H1 (cell line): Measurements from ENCODE around the gene SLC35D2. TPM values are rescaled to one million over a fixed set of nuclear protein-coding genes. Genes with fewer than 3 reads are reported as not detected.

Experiments used
- CTCF ChIA-PET: fragments of 300-600 bp; sonication (Branson Sonifier 250); formaldehyde crosslinking; loops from one replicate; lab custom pipeline; 2021; ENCODE audit not compliant: partially characterized antibody; lab: Charles Lee
- POLR2A ChIA-PET: fragments of 300-600 bp; sonication (Branson Sonifier 250); formaldehyde crosslinking; loops from one replicate; lab custom pipeline; 2021; ENCODE audit warnings: inconsistent platforms; ENCODE audit not compliant: partially characterized antibody; lab: Charles Lee
- DNase-seq, 2 experiments: peaks; one replicate each; pipeline versions ENCODE4 v3.0.0 to v3.0.0-alpha.2; 2010 to 2022; ENCODE audit warnings: low spot score in 2 of 2, low read depth in 1 of 2, mixed read lengths in 1 of 2
- FAIRE-seq: peaks from 2 replicates; lab custom pipeline; 2011; peaks lifted over from hg19 to GRCh38; lab: Jason Lieb, UNC
- H2AFZ ChIP-seq: 2 replicates; pipeline ENCODE4 v1.8.1; 2012; ENCODE audit warnings: low read length, inconsistent platforms
- H2AK5ac ChIP-seq: 2 replicates; pipeline ENCODE4 v1.6.1; 2013; ENCODE audit warnings: low read depth, low read length
- H2BK120ac ChIP-seq: replicated peaks from 2 replicates; pipeline ENCODE3; 2013; ENCODE audit warnings: low read depth, low read length, inconsistent platforms
- H2BK12ac ChIP-seq: 2 replicates; pipeline ENCODE4 v1.6.1; 2013; ENCODE audit warnings: low read depth, low read length
- H2BK15ac ChIP-seq: 2 replicates; pipeline ENCODE4 v1.6.1; 2013; ENCODE audit warnings: low read length
- H2BK20ac ChIP-seq: 2 replicates; pipeline ENCODE4 v1.6.1; 2013; ENCODE audit warnings: low read length
- H2BK5ac ChIP-seq: 2 replicates; pipeline ENCODE4 v1.6.1; 2013; ENCODE audit warnings: low read depth, low read length
- H3K14ac ChIP-seq: 2 replicates; pipeline ENCODE4 v1.6.1; 2013; ENCODE audit warnings: inconsistent platforms; ENCODE audit not compliant: insufficient read length
- H3K18ac ChIP-seq: 2 replicates; pipeline ENCODE4 v1.6.1; 2013; ENCODE audit warnings: low read length; ENCODE audit errors: extremely low read depth
- H3K23ac ChIP-seq: 2 replicates; pipeline ENCODE4 v1.6.1; 2013; ENCODE audit warnings: inconsistent platforms; ENCODE audit not compliant: insufficient read length
- H3K23me2 ChIP-seq: 2 replicates; pipeline ENCODE4 v1.6.1; 2013; ENCODE audit warnings: low read depth, low read length
- H3K27ac ChIP-seq: 2 replicates; pipeline ENCODE4 v1.6.1; 2011; ENCODE audit warnings: low read depth, low read length, inconsistent platforms
- H3K27me3 ChIP-seq, 4 experiments: replicated peaks in 1 of 4; 1 replicate in 1 of 4; 2 replicates in 3 of 4; pipeline versions ENCODE4 v1.6.1 to v1.8.1; 2011 to 2013; ENCODE audit warnings: low read length in 3 of 4, mild to moderate bottlenecking in 3 of 4, inconsistent platforms in 2 of 4, mixed read lengths in 2 of 4, moderate library complexity in 1 of 4; ENCODE audit not compliant: control insufficient read depth in 3 of 4, insufficient read depth in 3 of 4; ENCODE audit errors: extremely low read depth in 1 of 4
- H3K36me3 ChIP-seq, 4 experiments: 2 replicates each; pipeline versions ENCODE4 v1.6.1 to v1.8.1; 2011 to 2013; ENCODE audit warnings: mild to moderate bottlenecking in 4 of 4, low read length in 3 of 4, moderate library complexity in 2 of 4, control low read depth in 1 of 4, inconsistent platforms in 1 of 4; ENCODE audit not compliant: insufficient read depth in 4 of 4, control insufficient read depth in 2 of 4
- H3K4ac ChIP-seq: replicated peaks from 2 replicates; pipeline ENCODE3; 2013; ENCODE audit warnings: low read length, low read depth, mixed read lengths, inconsistent platforms; ENCODE audit not compliant: insufficient read length
- H3K4me1 ChIP-seq, 4 experiments: replicated peaks in 1 of 4; 1 replicate in 1 of 4; 2 replicates in 3 of 4; pipeline versions ENCODE4 v1.6.1 to v1.8.1; 2011 to 2013; ENCODE audit warnings: low read length in 3 of 4, inconsistent platforms in 2 of 4, mixed read lengths in 1 of 4; ENCODE audit not compliant: insufficient read depth in 4 of 4, control insufficient read depth in 3 of 4
- H3K4me2 ChIP-seq, 2 experiments: 2 replicates each; pipeline versions ENCODE4 v1.6.1 to v1.8.1; 2011 to 2013; ENCODE audit warnings: low read depth in 2 of 2, low read length in 2 of 2, control low read depth in 1 of 2, inconsistent platforms in 1 of 2, mild to moderate bottlenecking in 1 of 2; ENCODE audit not compliant: insufficient read depth in 1 of 2
- H3K4me3 ChIP-seq, 4 experiments: fragments of 200-600, 300-600 bp in 1 of 4; sonication (generic), shearing (Covaris generic), sonication (Bioruptor Twin) in 1 of 4; 2 replicates each; pipeline versions ENCODE4 v1.5.1 to v1.8.1; 2011 to 2016; ENCODE audit warnings: low read length in 4 of 4, low read depth in 3 of 4, control low read depth in 2 of 4, inconsistent platforms in 2 of 4, mild to moderate bottlenecking in 2 of 4, mixed read lengths in 1 of 4, moderate library complexity in 1 of 4; ENCODE audit not compliant: insufficient read depth in 2 of 4; ENCODE audit errors: extremely low read depth in 1 of 4
- H3K56ac ChIP-seq: replicated peaks from 2 replicates; pipeline ENCODE3; 2013; ENCODE audit warnings: low read depth, mild to moderate bottlenecking, mixed read lengths, low read length, inconsistent platforms; ENCODE audit not compliant: insufficient read length
- H3K79me1 ChIP-seq: 2 replicates; pipeline ENCODE4 v1.6.1; 2013; ENCODE audit warnings: low read depth, low read length, control low read depth
- H3K79me2 ChIP-seq, 2 experiments: 2 replicates each; pipeline versions ENCODE4 v1.6.1 to v1.8.1; 2012 to 2013; ENCODE audit warnings: low read length in 2 of 2, mild to moderate bottlenecking in 2 of 2, inconsistent platforms in 1 of 2; ENCODE audit not compliant: insufficient read depth in 2 of 2, control insufficient read depth in 1 of 2
- H3K9ac ChIP-seq, 4 experiments: replicated peaks in 1 of 4; 1 replicate in 1 of 4; 2 replicates in 3 of 4; pipeline versions ENCODE4 v1.6.1 to v1.8.1; 2011 to 2013; ENCODE audit warnings: low read depth in 3 of 4, low read length in 3 of 4, control low read depth in 2 of 4, mild to moderate bottlenecking in 2 of 4, moderate library complexity in 2 of 4, inconsistent platforms in 1 of 4; ENCODE audit errors: extremely low read depth in 1 of 4
- H3K9me3 ChIP-seq, 2 experiments: 2 replicates each; pipeline versions ENCODE4 v1.6.1 to v1.8.1; 2012 to 2013; ENCODE audit warnings: mild to moderate bottlenecking in 2 of 2, moderate library complexity in 2 of 2, control low read depth in 1 of 2, inconsistent platforms in 1 of 2, low read depth in 1 of 2, low read length in 1 of 2, mixed read lengths in 1 of 2; ENCODE audit not compliant: insufficient read depth in 2 of 2
- H4K20me1 ChIP-seq, 2 experiments: replicated peaks in 1 of 2; 2 replicates each; pipeline versions ENCODE3 to v1.8.1; 2011 to 2013; ENCODE audit warnings: inconsistent platforms in 2 of 2, low read length in 2 of 2, mild to moderate bottlenecking in 1 of 2; ENCODE audit not compliant: insufficient read depth in 2 of 2, control insufficient read depth in 1 of 2
- H4K5ac ChIP-seq: 2 replicates; pipeline ENCODE4 v1.6.1; 2013; ENCODE audit warnings: low read length, low read depth, mixed read lengths, inconsistent platforms; ENCODE audit not compliant: insufficient read length
- H4K8ac ChIP-seq: 2 replicates; pipeline ENCODE4 v1.8.0; 2013; ENCODE audit warnings: mild to moderate bottlenecking, moderate library complexity, low read length, inconsistent platforms; ENCODE audit not compliant: insufficient read depth; ENCODE audit errors: extremely low read depth
- H4K91ac ChIP-seq: replicated peaks from 2 replicates; pipeline ENCODE3; 2013; ENCODE audit warnings: low read length, mixed read lengths, inconsistent platforms; ENCODE audit not compliant: insufficient read length
- ATF2 ChIP-seq: IDR thresholded peaks from 2 replicates; pipeline ENCODE4 v1.6.1; 2012; ENCODE audit warnings: low read length, inconsistent platforms
- BACH1 ChIP-seq: IDR thresholded peaks from 2 replicates; pipeline ENCODE4 v1.6.1; 2012; ENCODE audit warnings: low read length, improper control_type of control experiment
- E2F6 ChIP-seq: IDR thresholded peaks from 2 replicates; pipeline ENCODE4 v1.6.1; 2012; ENCODE audit warnings: inconsistent platforms
- KDM4A ChIP-seq: IDR thresholded peaks from one replicate; pipeline ENCODE4 v1.7.1; 2012; ENCODE audit warnings: low read depth, mild to moderate bottlenecking, moderate library complexity, low read length, inconsistent platforms; ENCODE audit not compliant: severe bottlenecking
- POU5F1 ChIP-seq: IDR thresholded peaks from 2 replicates; pipeline ENCODE4 v1.6.1; 2011; ENCODE audit warnings: low read depth, mild to moderate bottlenecking, low read length, moderate library complexity
- SAP30 ChIP-seq: fragments of 300-600 bp; sonication (generic); IDR thresholded peaks from 2 replicates; pipeline ENCODE4 v1.7.1; 2012; ENCODE audit warnings: low read length, moderate library complexity, mild to moderate bottlenecking, inconsistent platforms; ENCODE audit not compliant: insufficient read depth, insufficient replicate concordance
- SP4 ChIP-seq: IDR thresholded peaks from 2 replicates; pipeline ENCODE4 v1.6.1; 2012; ENCODE audit warnings: low read length, inconsistent platforms
- TAF7 ChIP-seq: optimal IDR thresholded peaks from 2 replicates; pipeline ENCODE3; 2011; ENCODE audit warnings: low read depth, mild to moderate bottlenecking, inconsistent platforms, low read length, moderate library complexity, borderline replicate concordance
- WGBS, 2 experiments: shearing (Covaris generic) in 1 of 2; methylation state at CpG; one replicate each; pipeline versions ENCODE4 v1.1.6 to v1.1.7; 2013 to 2015; ENCODE audit warnings: low lambda C conversion rate in 2 of 2, mixed read lengths in 2 of 2, inconsistent platforms in 1 of 2, low coverage in 1 of 2, missing lambda C conversion rate in 1 of 2; ENCODE audit not compliant: insufficient replicate concordance in 2 of 2, insufficient coverage in 1 of 2, insufficient read length in 1 of 2; ENCODE audit errors: extremely low coverage in 1 of 2, missing lambda C conversion rate in 1 of 2; 5-methylcytosine and 5-hydroxymethylcytosine counted together
- polyA plus RNA-seq, 7 experiments: library from polyadenylated mRNA; depleted of rRNA in 3 of 7; stranded (reverse) in 5 of 7; unstranded in 2 of 7; fragments of >200 nt in 5 of 7; fragments of 200-250 nt in 2 of 7; gene quantifications; 1 replicate in 5 of 7; 2 replicates in 1 of 7; 4 replicates in 1 of 7; pipeline versions ENCODE4 v1.2.1 to v1.2.3, GENCODE V29; 2011 to 2013; ENCODE audit warnings: missing spikeins in 2 of 7, mixed read lengths in 2 of 7
- total RNA-seq: library from RNA; stranded (reverse); fragmentation: NEBNext Ultra II Directional; extraction: Animal tissue kit (Norgen Biotek cat#: 25700); gene quantifications from 2 replicates; pipeline ENCODE4 v1.2.1, GENCODE V29; 2021

The SLC35D2 gene
- total and polyA plus RNA-seq, 2 of the 8 experiments (the other 6 are each of a cell fraction or from before 2014, with no cell fraction given), result 9.6 to 11.5 TPM

- peaks cover 3% of the 10 kb centered on the region for H3K79me1 ChIP-seq
- H3K27ac ChIP-seq, result no peak overlapping the region
- no peak overlapping the region for H4K91ac ChIP-seq
- H3K9ac ChIP-seq, result no peak overlapping the region
- POLR2A ChIA-PET, result interaction anchor here (0.8 kb wide), 1 partner anchor 53 kb away, joined by 3 read pairs; no protein-coding TSS in a partner anchor
- H2BK20ac ChIP-seq, result no peak overlapping the region
- no peak overlapping the region for H3K14ac ChIP-seq
- no peaks in the 10 kb centered on the region for H4K20me1 ChIP-seq
- DNase-seq, result no peak
- H3K27me3 ChIP-seq, result no peaks in the 10 kb centered on the region
- no peak for FAIRE-seq
- no peak overlapping the region for H3K4me2 ChIP-seq
- no peak overlapping the region for H3K56ac ChIP-seq
- CTCF ChIA-PET, result interaction anchor here (1.5 kb wide), 1 partner anchor 50 kb away, joined by 5 read pairs; no protein-coding TSS in a partner anchor
- H4K8ac ChIP-seq, result no peak overlapping the region
- H2BK5ac ChIP-seq, result no peak overlapping the region; the same call in 1 of the 2 replicates
- H4K5ac ChIP-seq, result no peak overlapping the region
- H3K23ac ChIP-seq, result no peak overlapping the region
- H3K4ac ChIP-seq, result no peak overlapping the region
- no peak overlapping the region for H2BK120ac ChIP-seq
- no peak overlapping the region; the same call in 1 of the 2 replicates for H2BK15ac ChIP-seq
- H3K23me2 ChIP-seq, result no peaks in the 10 kb centered on the region
- H3K18ac ChIP-seq, result no peak overlapping the region; the same call in 1 of the 2 replicates
- WGBS, 2 experiments, result 90% methylated on average over 13 of the region's 13 CpGs; no CpG with 5 or more reads in 1 of the 2 experiments
- H3K36me3 ChIP-seq, result no peaks in the 10 kb centered on the region
- H3K9me3 ChIP-seq, result no peaks in the 10 kb centered on the region
- no peaks in the 10 kb centered on the region for H3K79me2 ChIP-seq
- H2BK12ac ChIP-seq, result peak overlapping the region; percentile 60; the same call in 1 of the 2 replicates
- no peak overlapping the region for H3K4me3 ChIP-seq
- no peak overlapping the region for H2AFZ ChIP-seq
- H3K4me1 ChIP-seq, result peaks cover 0 to 4% (median 2%) of the 10 kb centered on the region in 4 experiments; a peak in 2 of 7 replicates
- peak overlapping the region; percentile 10; the same call in 1 of the 2 replicates for H2AK5ac ChIP-seq
- TF ChIP-seq TAF7 (no peak), POU5F1 (no peak), SAP30 (no peak), BACH1 (no peak), E2F6 (no peak), SP4 (no peak), ATF2 (no peak), KDM4A (no peak)
Observed at GRCh38 chr9:96376891-96377874, 6.3 kb downstream of the SLC35D2 start.
